Measurements from ENCODE around the gene ZNF117. TPM values are rescaled to one million over a fixed set of nuclear protein-coding genes. Genes with fewer than 3 reads are reported as not detected.
"Not testable (repeated sequence)": the region's sequence is repeated elsewhere in the genome, so short reads cannot be mapped to it uniquely, and the experiment has no call there.

ZNF117 gene
- 7.1 and 9.8 TPM in 2 replicates for total RNA-seq (2014; rRNA removed; shearing (Covaris generic))

- Histone ChIP-seq H3K27me3 (no peaks in the 10 kb centered on the region), H3K4me3 (no peak within 1 kb of the TSS), H3K27ac (no peak within 1 kb of the TSS), H3K36me3 (peaks cover 15% of the 10 kb centered on the region), H3K4me1 (no peaks in the 10 kb centered on the region), H3K9me3 (replicated peaks) (peaks cover 26% of the 10 kb centered on the region)
- no peak for DNase-seq
Measured at GRCh38 chr7:64990936-64991335, at the start of gene ZNF117. TSS of gene ZNF117 (minus strand) at chr7:64991036.

GRCh38 chr7:65038767-65039166 lies 47.9 kb upstream of the ZNF117 start:
- not testable (repeated sequence) for H3K9me3 ChIP-seq (replicated peaks); H3K27ac ChIP-seq; H3K27me3 ChIP-seq; H3K36me3 ChIP-seq; H3K4me1 ChIP-seq
- DNase-seq = peak; percentile 65 to 75
- peak overlapping the region; percentile 85 for H3K4me3 ChIP-seq

- H3K27ac ChIP-seq = no peak overlapping the region
Measured at GRCh38 chr7:65037740-65038688, 47.2 kb upstream of the ZNF117 start.

GRCh38 chr7:65036526-65036925 lies 45.7 kb upstream of the ZNF117 start:
- not testable (repeated sequence) for H3K9me3 ChIP-seq (replicated peaks); H3K4me3 ChIP-seq; H3K36me3 ChIP-seq; H3K27me3 ChIP-seq; H3K27ac ChIP-seq; H3K4me1 ChIP-seq; DNase-seq

More at GRCh38 chr7:65037740-65038688, 47.2 kb upstream of the ZNF117 start:
- peak; percentile 93 to 94 for DNase-seq
- Histone ChIP-seq H3K9me3 (replicated peaks) (no peaks in the 10 kb centered on the region), H3K4me1 (no peaks in the 10 kb centered on the region), H3K4me3 (peak overlapping the region; percentile 85), H3K36me3 (no peaks in the 10 kb centered on the region), H3K27me3 (no peaks in the 10 kb centered on the region)

- not testable (repeated sequence) for H3K4me3 ChIP-seq; H3K4me1 ChIP-seq; H3K27ac ChIP-seq; H3K36me3 ChIP-seq; H3K9me3 ChIP-seq (replicated peaks); H3K27me3 ChIP-seq; DNase-seq
Measured at GRCh38 chr7:65035469-65035868, 44.6 kb upstream of the ZNF117 start.

GRCh38 chr7:65034120-65034782 lies 43.4 kb upstream of the ZNF117 start:
- H3K4me3 ChIP-seq; H3K27me3 ChIP-seq; DNase-seq; H3K9me3 ChIP-seq (replicated peaks); H3K4me1 ChIP-seq; H3K27ac ChIP-seq; H3K36me3 ChIP-seq: not testable (repeated sequence)

- not testable (repeated sequence) for H3K4me1 ChIP-seq; H3K4me3 ChIP-seq; H3K27ac ChIP-seq; H3K36me3 ChIP-seq; H3K9me3 ChIP-seq (replicated peaks); H3K27me3 ChIP-seq; DNase-seq
Measured at GRCh38 chr7:65033391-65033790, 42.6 kb upstream of the ZNF117 start.

- not testable (repeated sequence) for H3K9me3 ChIP-seq (replicated peaks); H3K27ac ChIP-seq; H3K27me3 ChIP-seq; H3K4me3 ChIP-seq; H3K36me3 ChIP-seq; DNase-seq; H3K4me1 ChIP-seq
Measured at GRCh38 chr7:65025023-65025422, 34.2 kb upstream of the ZNF117 start.

GRCh38 chr7:65020978-65021377 lies 30.1 kb upstream of the ZNF117 start:
- DNase-seq; H3K9me3 ChIP-seq (replicated peaks); H3K4me1 ChIP-seq; H3K4me3 ChIP-seq; H3K27me3 ChIP-seq; H3K27ac ChIP-seq; H3K36me3 ChIP-seq: not testable (repeated sequence)

GRCh38 chr7:65009881-65010280 lies 19.0 kb upstream of the ZNF117 start:
- not testable (repeated sequence) for H3K27ac ChIP-seq; H3K9me3 ChIP-seq (replicated peaks); H3K27me3 ChIP-seq; H3K4me1 ChIP-seq; H3K4me3 ChIP-seq; H3K36me3 ChIP-seq
- peak in 1 of 2 experiments; percentile 20 for DNase-seq

- not testable (repeated sequence) for H3K4me1 ChIP-seq; DNase-seq; H3K4me3 ChIP-seq; H3K27me3 ChIP-seq; H3K36me3 ChIP-seq; H3K27ac ChIP-seq; H3K9me3 ChIP-seq (replicated peaks)
Measured at GRCh38 chr7:65009394-65009793, 18.6 kb upstream of the ZNF117 start.

GRCh38 chr7:65007036-65007435 lies 16.2 kb upstream of the ZNF117 start:
- peak overlapping the region; percentile 83 for H3K27ac ChIP-seq

GRCh38 chr7:65006094-65006992 lies 15.5 kb upstream of the ZNF117 start, which contains the start of gene ERV3-1:
TSS of gene ERV3-1 (minus strand) at chr7:65006687. CDS start at chr7:64993026, 13,661 bp downstream.
- peak; percentile 97 to 99 for DNase-seq
- Histone ChIP-seq H3K4me1 (peaks cover 4% of the 10 kb centered on the region; the same call in 1 of the 2 replicates), H3K27me3 (no peaks in the 10 kb centered on the region), H3K36me3 (peaks cover 23% of the 10 kb centered on the region), H3K4me3 (peak within 1 kb of the TSS; percentile 84), H3K9me3 (replicated peaks) (peaks cover 8% of the 10 kb centered on the region; the same call in 1 of the 2 replicates), H3K27ac (peak within 1 kb of the TSS; percentile 83)

More at GRCh38 chr7:65007036-65007435, 16.2 kb upstream of the ZNF117 start:
- not testable (repeated sequence) for H3K4me1 ChIP-seq; H3K27me3 ChIP-seq; H3K9me3 ChIP-seq (replicated peaks)
- peak; percentile 13 to 49 for DNase-seq
- Histone ChIP-seq H3K36me3 (peaks cover 17% of the 10 kb centered on the region), H3K4me3 (peak overlapping the region; percentile 84)

GRCh38 chr7:65004575-65004974 lies 13.7 kb upstream of the ZNF117 start:
- peaks cover 4% of the 10 kb centered on the region; the same call in 1 of the 2 replicates for H3K4me1 ChIP-seq
- no peak overlapping the region for H3K4me3 ChIP-seq
- H3K9me3 ChIP-seq (replicated peaks) = peaks cover 11% of the 10 kb centered on the region
- peaks cover 35% of the 10 kb centered on the region for H3K36me3 ChIP-seq
- no peak for DNase-seq
- no peaks in the 10 kb centered on the region for H3K27me3 ChIP-seq
- no peak overlapping the region for H3K27ac ChIP-seq
